Right lobe of liver (tissue), 4 donors: Measurements from ENCODE around the gene MYO16.

Experiments used
- CTCF ChIP-seq, 4 donors: fragments of 200-600 bp in 3 of 4; fragments of 450-650 bp in 1 of 4; IDR thresholded peaks; one replicate each; pipeline versions ENCODE4 v1.5.1 to v1.8.0; 2016 to 2022; ENCODE audit warnings: antibody characterized with exemption in 4 of 4, mild to moderate bottlenecking in 2 of 4
- POLR2A ChIP-seq: fragments of 450-650 bp; IDR thresholded peaks from one replicate; pipeline ENCODE4 v1.6.1; 2017; ENCODE audit warnings: antibody characterized with exemption, mild to moderate bottlenecking
- donor health status: DM: no; HTN: no; CAD: no.
- donor health status: DM: no; HTN: no; CAD: no.
- donor health status: DM: no; HTN: yes; CAD: no.

DNA sequence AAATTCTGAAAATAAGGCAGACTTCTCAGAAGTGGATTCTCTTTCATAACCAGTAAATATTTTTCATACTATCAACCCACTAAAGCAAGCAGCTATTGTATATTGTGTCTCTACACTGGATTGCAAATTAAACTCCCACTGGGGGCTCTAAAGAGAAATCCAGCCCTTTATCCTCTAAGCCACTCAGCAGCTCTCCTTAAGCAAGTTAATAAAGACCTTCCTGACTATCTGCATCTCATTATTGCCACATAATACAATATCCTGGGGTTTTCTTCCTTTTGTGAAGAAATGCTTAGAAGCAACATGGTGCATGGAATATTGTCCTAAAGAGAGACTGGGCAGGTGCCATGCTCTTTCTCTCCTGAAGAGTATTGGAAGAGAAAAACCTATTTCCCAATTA, 521.3 kb downstream of the MYO16 start:
- TF ChIP-seq CTCF (IDR thresholded peaks at IDR 0.05) (no peak), POLR2A (no peak)
